Mesendoderm (in vitro differentiated cells): Measurements from ENCODE around the gene SAA1.

ENCODE experiments used
- DNase-seq: peaks from one replicate; pipeline ENCODE4 v3.0.0; 2013
- H2AK5ac ChIP-seq: 2 replicates; pipeline ENCODE4 v1.6.1; 2013; ENCODE audit warnings: low read length, inconsistent platforms
- H2BK120ac ChIP-seq: 2 replicates; pipeline ENCODE4 v1.6.1; 2013; ENCODE audit warnings: low read depth, mild to moderate bottlenecking, low read length, moderate library complexity, mixed read lengths
- H2BK15ac ChIP-seq: replicated peaks from 2 replicates; pipeline ENCODE4 v1.6.1; 2013; ENCODE audit warnings: low read depth, mild to moderate bottlenecking, moderate library complexity
- H2BK5ac ChIP-seq: 2 replicates; pipeline ENCODE4 v1.6.1; 2013; ENCODE audit warnings: low read length, inconsistent platforms
- H3K18ac ChIP-seq: 2 replicates; pipeline ENCODE4 v1.6.1; 2013; ENCODE audit warnings: mild to moderate bottlenecking, low read length, mixed read lengths
- H3K23ac ChIP-seq: one replicate; pipeline ENCODE4 v1.6.1; 2013; ENCODE audit warnings: low read length
- H3K27ac ChIP-seq: 2 replicates; pipeline ENCODE4 v1.5.1; 2013; ENCODE audit warnings: low read depth, mild to moderate bottlenecking, inconsistent platforms, low read length, moderate library complexity
- H3K27me3 ChIP-seq: 2 replicates; pipeline ENCODE4 v1.6.1; 2013; ENCODE audit warnings: low read length, control low read depth, mild to moderate bottlenecking, inconsistent platforms; ENCODE audit not compliant: insufficient read depth, poor library complexity
- H3K36me3 ChIP-seq: 2 replicates; pipeline ENCODE4 v1.6.1; 2013; ENCODE audit warnings: low read length, inconsistent platforms; ENCODE audit not compliant: control insufficient read depth, insufficient read depth
- H3K4ac ChIP-seq: one replicate; pipeline ENCODE4 v1.6.1; 2013; ENCODE audit warnings: low read depth, mild to moderate bottlenecking, low read length, moderate library complexity
- H3K4me1 ChIP-seq: 2 replicates; pipeline ENCODE4 v1.6.1; 2013; ENCODE audit warnings: low read depth, low read length, inconsistent platforms; ENCODE audit not compliant: control insufficient read depth
- H3K4me2 ChIP-seq: 2 replicates; pipeline ENCODE4 v1.6.1; 2013; ENCODE audit warnings: low read length
- H3K4me3 ChIP-seq: 2 replicates; pipeline ENCODE4 v1.5.1; 2013; ENCODE audit warnings: mild to moderate bottlenecking, low read length
- H3K56ac ChIP-seq: one replicate; pipeline ENCODE4 v1.6.1; 2013; ENCODE audit warnings: low read length
- H3K79me1 ChIP-seq: 2 replicates; pipeline ENCODE4 v1.6.1; 2013; ENCODE audit warnings: low read length, inconsistent platforms
- H3K79me2 ChIP-seq: 2 replicates; pipeline ENCODE4 v1.6.1; 2013; ENCODE audit warnings: mild to moderate bottlenecking, low read length; ENCODE audit not compliant: control insufficient read depth, insufficient read depth
- H3K9ac ChIP-seq: 2 replicates; pipeline ENCODE4 v1.6.1; 2013; ENCODE audit warnings: low read length, inconsistent platforms
- H4K5ac ChIP-seq: one replicate; pipeline ENCODE4 v1.6.1; 2013; ENCODE audit warnings: low read length
- H4K8ac ChIP-seq: one replicate; pipeline ENCODE4 v1.6.1; 2013; ENCODE audit warnings: low read depth, mild to moderate bottlenecking, control low read depth, low read length, moderate library complexity
- WGBS: extraction: QIAGEN DNeasy Blood & Tissue Kit; methylation state at CpG from one replicate; pipeline ENCODE4 v1.1.7; 2013; ENCODE audit warnings: low lambda C conversion rate, missing lambda C conversion rate; ENCODE audit not compliant: insufficient coverage; ENCODE audit errors: extremely low coverage; 5-methylcytosine and 5-hydroxymethylcytosine counted together

The SAA1 gene

GRCh38 chr11:18270102-18270501 is 4.0 kb downstream of the SAA1 start:
- Histone ChIP-seq H3K4me3 (no peak overlapping the region), H3K27me3 (no peaks in the 10 kb centered on the region), H3K18ac (no peak overlapping the region), H2AK5ac (no peak overlapping the region), H3K36me3 (no peaks in the 10 kb centered on the region), H3K4me1 (no peaks in the 10 kb centered on the region), H2BK120ac (no peak overlapping the region), H2BK15ac (no peak overlapping the region), H2BK5ac (no peak overlapping the region), H3K4ac (no peak overlapping the region), H3K79me2 (no peaks in the 10 kb centered on the region), H3K79me1 (no peaks in the 10 kb centered on the region), H3K4me2 (no peak overlapping the region), H3K23ac (no peak overlapping the region), H3K27ac (no peak overlapping the region), H4K5ac (no peak overlapping the region), H3K9ac (no peak overlapping the region), H4K8ac (no peak overlapping the region), H3K56ac (no peak overlapping the region)
- WGBS = no CpG with 5 or more reads among the region's 4 CpGs
- no peak for DNase-seq

GRCh38 chr11:18271206-18271605 is 5.1 kb downstream of the SAA1 start:
- WGBS = no CpG with 5 or more reads among the region's 4 CpGs
- Histone ChIP-seq H4K8ac (no peak overlapping the region), H3K4ac (no peak overlapping the region), H3K56ac (no peak overlapping the region), H3K4me3 (no peak overlapping the region), H3K4me2 (no peak overlapping the region), H2BK120ac (no peak overlapping the region), H3K27ac (no peak overlapping the region), H3K79me1 (no peaks in the 10 kb centered on the region), H2BK15ac (no peak overlapping the region), H3K9ac (no peak overlapping the region), H3K79me2 (no peaks in the 10 kb centered on the region), H2BK5ac (no peak overlapping the region), H3K27me3 (no peaks in the 10 kb centered on the region), H3K4me1 (no peaks in the 10 kb centered on the region), H3K36me3 (no peaks in the 10 kb centered on the region), H3K18ac (no peak overlapping the region), H2AK5ac (no peak overlapping the region), H4K5ac (no peak overlapping the region), H3K23ac (no peak overlapping the region)
- DNase-seq = no peak

- no peak for DNase-seq
- H3K4me2 ChIP-seq = no peak overlapping the region
- peaks cover 3% of the 10 kb centered on the region for H3K36me3 ChIP-seq
- no peak overlapping the region for H2BK5ac ChIP-seq
- H3K79me1 ChIP-seq = no peaks in the 10 kb centered on the region
- H3K79me2 ChIP-seq = no peaks in the 10 kb centered on the region
- H3K27me3 ChIP-seq = no peaks in the 10 kb centered on the region
- no peak overlapping the region for H3K18ac ChIP-seq
- no peak overlapping the region for H2BK120ac ChIP-seq
- H3K4me3 ChIP-seq = no peak overlapping the region
- WGBS = no CpG with 5 or more reads among the region's 5 CpGs
- H3K4me1 ChIP-seq = no peaks in the 10 kb centered on the region
- no peak overlapping the region for H3K4ac ChIP-seq
- H2AK5ac ChIP-seq = no peak overlapping the region
- H3K9ac ChIP-seq = no peak overlapping the region
- H3K56ac ChIP-seq = no peak overlapping the region
- no peak overlapping the region for H3K27ac ChIP-seq
- no peak overlapping the region for H4K5ac ChIP-seq
- H4K8ac ChIP-seq = no peak overlapping the region
- no peak overlapping the region for H3K23ac ChIP-seq
- H2BK15ac ChIP-seq = no peak overlapping the region
Observed at GRCh38 chr11:18277565-18278271, 11.7 kb downstream of the SAA1 start.

GRCh38 chr11:18280438-18281045 is 14.5 kb downstream of the SAA1 start:
- H3K27ac ChIP-seq = no peak overlapping the region

GRCh38 chr11:18282626-18283025 is 16.6 kb downstream of the SAA1 start:
- no peak overlapping the region for H4K5ac ChIP-seq
- no peak overlapping the region for H3K4ac ChIP-seq
- DNase-seq = no peak
- H3K79me1 ChIP-seq = no peaks in the 10 kb centered on the region
- H3K23ac ChIP-seq = no peak overlapping the region
- H2BK5ac ChIP-seq = no peak overlapping the region
- WGBS = no CpG with 5 or more reads among the region's 2 CpGs
- no peak overlapping the region for H3K4me3 ChIP-seq
- no peak overlapping the region for H3K9ac ChIP-seq
- no peaks in the 10 kb centered on the region for H3K79me2 ChIP-seq
- no peak overlapping the region for H3K27ac ChIP-seq
- H2BK120ac ChIP-seq = no peak overlapping the region
- no peaks in the 10 kb centered on the region for H3K4me1 ChIP-seq
- H3K36me3 ChIP-seq = peaks cover 3% of the 10 kb centered on the region
- H3K56ac ChIP-seq = no peak overlapping the region
- no peak overlapping the region for H2BK15ac ChIP-seq
- no peak overlapping the region for H3K18ac ChIP-seq
- no peak overlapping the region for H3K4me2 ChIP-seq
- H4K8ac ChIP-seq = no peak overlapping the region
- H2AK5ac ChIP-seq = no peak overlapping the region
- no peaks in the 10 kb centered on the region for H3K27me3 ChIP-seq

More at GRCh38 chr11:18280438-18281045, 14.5 kb downstream of the SAA1 start:
- Histone ChIP-seq H3K56ac (no peak overlapping the region), H3K9ac (no peak overlapping the region), H2BK5ac (no peak overlapping the region), H4K8ac (no peak overlapping the region), H3K79me1 (no peaks in the 10 kb centered on the region), H3K4me3 (no peak overlapping the region), H3K36me3 (peaks cover 3% of the 10 kb centered on the region), H3K23ac (no peak overlapping the region), H3K79me2 (no peaks in the 10 kb centered on the region), H3K4ac (no peak overlapping the region), H3K27me3 (no peaks in the 10 kb centered on the region), H3K4me2 (no peak overlapping the region), H2BK120ac (no peak overlapping the region), H3K4me1 (no peaks in the 10 kb centered on the region), H2AK5ac (no peak overlapping the region), H3K18ac (no peak overlapping the region), H2BK15ac (no peak overlapping the region), H4K5ac (no peak overlapping the region)
- no peak for DNase-seq
- no CpG with 5 or more reads among the region's 4 CpGs for WGBS
